Hippocampal formation (tissue), 2 donors: ENCODE measurements around the gene DRAP1.
A peak's percentile ranks its signal among the peaks of the same experiment; 100 is the strongest.

Experiments used
- DNase-seq, 2 donors: peaks; one replicate each; lab custom pipeline; 2025; lab: John Stamatoyannopoulos, UW

Gene DRAP1

GRCh38 chr11:65961267-65962140, 42.3 kb downstream of the DRAP1 start, which contains the start of gene SART1:
Gene SART1, plus strand, starts transcription at chr11:65961734. Its CDS starts 47 bp downstream, at chr11:65961781.
- DNase-seq = peak; percentile 95 to 96

GRCh38 chr11:65962141-65962564, 42.9 kb downstream of the DRAP1 start:
- DNase-seq = peak in 1 of 2 donors; percentile 1

- no peak for DNase-seq
Measured at GRCh38 chr11:65964906-65965305, 45.7 kb downstream of the DRAP1 start.

DNA sequence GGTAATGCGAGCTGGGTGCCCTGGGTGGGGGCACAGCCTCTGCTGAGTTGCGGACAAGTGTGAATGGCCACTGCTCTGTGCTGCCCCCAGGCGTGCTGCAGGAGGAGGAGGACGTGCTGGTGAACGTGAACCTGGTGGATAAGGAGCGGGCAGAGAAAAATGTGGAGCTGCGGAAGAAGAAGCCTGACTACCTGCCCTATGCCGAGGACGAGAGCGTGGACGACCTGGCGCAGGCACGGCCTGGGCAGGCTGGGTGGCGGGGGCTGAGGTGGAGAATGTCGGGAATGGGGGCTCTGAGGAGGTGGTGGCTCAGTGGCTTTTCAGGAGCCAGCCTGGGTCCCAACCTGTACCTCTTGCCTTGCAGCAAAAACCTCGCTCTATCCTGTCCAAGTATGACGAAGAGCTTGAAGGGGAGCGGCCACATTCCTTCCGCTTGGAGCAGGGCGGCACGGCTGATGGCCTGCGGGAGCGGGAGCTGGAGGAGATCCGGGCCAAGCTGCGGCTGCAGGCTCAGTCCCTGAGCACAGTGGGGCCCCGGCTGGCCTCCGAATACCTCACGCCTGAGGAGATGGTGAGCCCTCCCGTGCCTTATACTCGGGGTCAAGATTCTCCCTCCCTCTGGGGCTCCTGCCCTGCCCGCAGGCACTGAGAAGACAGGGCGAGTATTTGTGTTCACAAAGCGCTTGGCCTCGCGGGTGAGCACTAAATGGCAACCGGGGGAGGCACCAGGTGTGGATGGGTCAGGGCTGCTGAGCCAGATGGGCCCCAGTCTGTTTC, 46.9 kb downstream of the DRAP1 start:
- no peak for DNase-seq

DNA sequence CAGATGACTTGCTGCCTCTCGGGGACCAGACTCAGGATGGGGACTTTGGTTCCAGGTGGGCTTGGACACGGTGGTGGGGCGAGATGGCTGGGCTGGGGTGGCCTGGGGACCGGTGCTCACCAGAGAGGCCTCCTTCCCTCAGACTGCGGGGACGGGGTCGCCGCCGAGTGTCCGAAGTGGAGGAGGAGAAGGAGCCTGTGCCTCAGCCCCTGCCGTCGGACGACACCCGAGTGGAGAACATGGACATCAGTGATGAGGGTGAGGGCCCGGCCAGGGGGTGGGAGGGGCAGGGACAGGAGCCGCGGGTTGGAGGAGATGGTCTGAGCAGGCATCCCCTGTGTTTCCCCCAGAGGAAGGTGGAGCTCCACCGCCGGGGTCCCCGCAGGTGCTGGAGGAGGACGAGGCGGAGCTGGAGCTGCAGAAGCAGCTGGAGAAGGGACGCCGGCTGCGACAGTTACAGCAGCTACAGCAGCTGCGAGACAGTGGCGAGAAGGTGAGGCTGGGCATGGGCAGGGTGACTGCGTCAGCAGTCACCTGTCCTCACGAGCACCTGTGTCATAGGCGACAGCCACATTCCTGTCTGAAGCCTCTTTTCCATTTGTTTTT, 48.2 kb downstream of the DRAP1 start:
- DNase-seq = no peak

DNA sequence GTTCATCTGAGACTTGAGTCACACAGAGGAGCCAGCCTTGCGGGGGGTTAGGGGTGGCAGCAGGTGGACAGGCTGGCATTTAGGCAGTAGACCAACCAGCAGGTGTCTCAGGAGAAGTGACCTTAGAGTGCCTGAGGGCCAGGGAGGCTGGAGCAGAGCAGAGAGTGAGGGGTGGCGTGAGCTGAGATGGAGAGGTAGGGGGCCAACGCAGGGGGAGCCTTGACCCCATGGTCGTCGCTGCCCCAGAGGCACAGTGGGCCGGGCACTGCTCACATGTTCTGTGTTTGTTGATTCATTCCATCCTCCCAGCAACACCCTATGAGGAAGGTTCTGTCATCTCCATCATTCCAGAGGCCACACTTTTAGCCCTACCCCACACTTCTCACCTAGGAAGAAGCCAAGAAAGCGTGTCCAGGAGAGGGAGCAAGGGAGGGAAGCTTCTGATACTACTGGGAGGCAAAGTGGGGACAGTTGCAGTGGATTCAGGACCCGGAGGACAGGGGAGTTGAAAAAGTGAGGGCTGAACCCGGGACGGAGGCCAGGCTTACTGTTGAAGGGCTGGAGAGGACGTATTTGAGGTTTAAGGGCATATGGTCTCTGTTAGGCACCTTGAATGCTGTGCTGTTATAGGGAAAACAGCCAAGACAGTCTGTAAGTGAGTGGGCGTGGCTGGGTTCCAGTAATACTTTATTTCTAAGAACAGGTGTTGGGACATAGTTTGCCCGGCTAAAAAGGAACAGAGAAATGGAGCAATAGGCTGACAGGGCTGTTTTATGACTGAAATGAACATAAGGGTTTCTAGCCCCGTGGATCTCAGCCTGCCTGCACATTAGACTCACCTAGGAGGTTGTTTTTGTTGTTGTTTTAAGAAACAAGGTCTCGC, 49.6 kb downstream of the DRAP1 start:
- DNase-seq = no peak
